HUDEP-2 (cell line): ENCODE measurements around the gene CREB1.

Experiments used
- DNase-seq, 76 experiments: peaks; one replicate each; lab custom pipeline; 2025; ENCODE audit not compliant: unreplicated experiment in 76 of 76; lab: John Stamatoyannopoulos, UW

The CREB1 gene

DNA sequence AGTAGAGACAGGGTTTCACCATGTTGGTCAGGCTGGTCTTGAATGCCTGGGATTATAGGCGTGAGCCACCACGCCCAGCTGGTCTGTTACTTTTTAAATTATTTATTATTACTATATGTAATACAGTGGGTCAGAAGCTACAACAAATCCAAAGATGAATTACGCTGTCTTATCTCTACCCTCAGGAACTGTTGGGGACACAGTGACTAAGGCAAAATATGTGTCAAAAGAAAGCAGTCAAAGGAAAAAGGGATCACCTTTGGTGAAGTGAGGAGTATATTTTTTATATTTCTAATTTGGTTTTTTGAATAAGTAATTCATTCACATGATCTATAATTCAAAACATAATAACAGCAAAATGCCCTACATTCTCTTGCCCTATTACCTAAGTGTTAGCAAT is 4.7 kb downstream of the CREB1 start:
- DNase-seq: peak in 11 of 76 experiments; percentile 3 to 39 (median 11)

DNA sequence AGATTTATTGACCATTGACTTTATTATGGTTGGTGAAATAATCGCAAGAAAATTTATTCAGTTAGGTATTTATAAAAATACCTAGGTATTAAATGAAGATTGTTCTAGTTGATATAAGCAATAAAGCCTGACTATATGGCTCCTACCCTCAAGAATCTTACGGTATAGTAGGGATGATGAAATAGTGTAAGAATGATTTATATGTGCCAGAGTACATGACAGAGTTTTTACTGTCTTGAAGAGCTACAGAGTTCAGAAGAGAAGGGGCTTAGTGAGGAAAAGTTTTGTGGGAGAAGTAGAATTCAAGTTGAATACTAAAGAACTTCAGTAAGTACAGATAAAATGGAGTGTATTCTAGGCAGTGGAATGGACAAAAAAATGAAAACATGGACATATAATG is 9.7 kb downstream of the CREB1 start:
- DNase-seq: no peak

- DNase-seq: no peak
These were observed 10.7 kb downstream of the CREB1 start for GRCh38 chr2:207540431-207540830.

DNA sequence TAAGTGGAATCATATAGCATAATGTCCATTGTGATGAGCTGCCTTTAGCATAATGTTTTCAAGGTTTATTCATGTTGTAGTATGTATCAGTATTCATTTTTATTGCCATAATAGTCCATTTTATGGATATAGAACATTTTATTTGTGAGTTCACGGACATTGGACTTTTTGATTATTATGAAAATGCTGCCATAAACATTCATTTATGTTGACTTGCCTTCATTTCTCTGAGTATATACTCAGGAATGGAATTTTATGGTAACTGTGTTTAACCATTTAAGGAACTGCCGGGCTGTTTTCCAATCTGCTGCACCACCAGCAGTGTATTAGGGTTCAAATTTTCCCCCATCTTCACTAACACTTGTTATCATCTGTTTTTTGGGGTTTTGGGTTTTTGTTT is 12.2 kb downstream of the CREB1 start:
- no peak for DNase-seq

DNA sequence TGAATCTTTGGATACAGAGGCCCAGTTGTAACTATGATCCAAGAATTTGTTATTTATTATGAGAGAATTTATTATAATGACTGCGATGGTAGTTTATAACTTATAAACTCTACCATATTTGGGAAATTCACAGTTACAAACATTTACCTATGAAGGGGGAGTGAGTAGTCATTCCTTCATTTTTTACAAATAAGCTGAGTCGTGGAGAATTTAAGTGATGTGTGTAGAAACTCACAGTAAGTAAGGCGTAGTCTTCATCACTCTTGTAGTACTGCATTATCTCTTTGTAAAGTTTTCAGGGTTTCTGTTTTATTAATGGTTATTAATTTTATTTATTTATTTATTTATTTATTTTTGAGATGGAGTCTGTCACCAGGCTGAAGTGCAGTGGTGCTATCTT is 13.5 kb downstream of the CREB1 start:
- no peak for DNase-seq

GRCh38 chr2:207546822-207547221 is 17.1 kb downstream of the CREB1 start:
- DNase-seq: no peak

DNA sequence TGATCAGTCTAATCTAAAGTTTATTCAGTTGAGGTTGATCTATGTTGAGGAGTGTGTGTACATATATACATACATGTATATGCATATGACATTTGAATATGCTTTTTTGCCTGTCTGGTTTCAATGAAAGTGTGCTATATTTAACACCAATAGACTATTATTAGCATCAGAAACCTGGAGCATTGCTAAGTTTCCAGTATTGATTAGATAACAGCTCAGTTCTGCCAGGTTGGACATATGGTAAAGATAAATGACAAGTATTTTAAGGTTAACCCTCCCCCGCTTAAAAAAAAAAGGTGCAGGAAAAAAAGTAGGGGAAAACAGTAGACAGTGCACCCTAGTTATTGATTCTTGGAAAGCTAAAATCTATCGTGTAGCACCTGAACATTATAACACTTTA is 19.4 kb downstream of the CREB1 start:
- DNase-seq: peak in 1 of 76 experiments; percentile 4

DNA sequence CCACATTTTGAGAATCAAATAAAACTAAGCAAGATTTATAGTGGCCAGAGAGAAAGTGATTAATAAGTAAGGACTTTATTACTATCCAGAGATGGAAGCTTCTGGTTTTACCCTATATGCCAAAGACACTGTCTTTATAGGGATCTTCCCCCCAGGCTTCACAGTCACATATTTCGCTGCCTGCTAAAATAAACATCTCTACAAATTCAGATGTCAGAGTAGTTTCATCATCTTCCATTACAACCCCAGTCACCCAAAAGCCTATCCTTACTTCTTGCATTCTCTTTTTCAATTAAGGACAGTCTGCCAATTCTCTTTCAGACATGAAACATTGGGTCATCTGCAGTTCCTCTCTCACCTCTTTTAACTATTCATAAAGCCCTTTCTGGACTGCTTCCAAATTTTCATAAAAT is 28.3 kb downstream of the CREB1 start:
- DNase-seq: no peak

GRCh38 chr2:207561386-207562080 is 31.8 kb downstream of the CREB1 start:
- DNase-seq: no peak

DNA sequence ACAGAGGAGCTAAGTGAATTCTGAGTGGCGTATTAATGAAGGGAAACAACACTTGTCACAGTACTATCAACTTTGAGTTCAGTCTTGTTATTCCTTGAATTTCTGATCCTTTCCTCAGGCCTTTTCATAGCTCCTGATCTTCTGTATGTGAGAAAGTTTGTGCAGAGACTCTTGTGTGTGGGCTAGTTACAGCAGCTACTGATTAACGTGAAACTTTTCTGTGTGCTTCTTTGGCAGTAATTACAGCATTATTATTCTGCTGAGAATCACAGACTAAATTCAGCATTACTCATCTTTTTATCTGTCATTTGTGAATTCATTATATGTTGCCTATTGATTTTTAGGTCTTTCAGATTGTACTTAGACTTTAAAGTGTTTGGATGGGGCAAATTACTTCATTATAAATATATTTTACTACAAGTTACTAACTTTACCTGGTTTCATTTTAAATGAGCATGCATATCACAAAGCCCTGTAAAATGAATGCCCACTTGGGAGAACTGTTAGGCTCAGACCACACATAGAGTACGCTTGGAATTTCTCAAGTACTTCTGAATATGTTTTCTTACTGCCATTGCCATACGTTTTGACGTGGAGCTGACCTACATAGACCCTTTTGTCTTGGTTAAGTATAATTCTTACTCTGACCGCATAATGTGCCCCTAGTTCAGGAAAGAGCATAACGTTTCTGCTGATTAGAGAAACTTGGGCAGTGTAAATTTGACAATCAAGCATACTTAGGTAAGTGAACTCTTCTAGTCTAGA is 36.2 kb downstream of the CREB1 start:
- no peak for DNase-seq

DNA sequence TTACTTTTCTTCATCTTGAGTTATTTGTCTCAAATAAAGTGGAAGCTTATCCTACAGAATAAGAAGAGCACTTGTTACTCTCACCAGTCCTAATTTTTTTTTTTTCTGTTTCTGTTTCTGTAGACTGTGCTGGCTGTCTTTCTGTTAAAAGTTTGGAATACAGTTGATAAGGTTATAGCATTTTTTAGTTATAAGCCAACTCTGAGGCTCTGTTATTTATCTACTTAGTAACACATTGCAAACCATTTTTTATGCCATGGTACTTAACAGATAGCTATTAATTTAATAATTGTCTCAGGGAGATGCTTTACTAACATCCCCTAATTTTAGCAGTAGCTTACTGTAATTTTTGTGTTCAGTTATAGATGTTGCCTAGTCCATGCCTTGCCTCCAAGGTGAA is 37.9 kb downstream of the CREB1 start:
- DNase-seq: no peak

DNA sequence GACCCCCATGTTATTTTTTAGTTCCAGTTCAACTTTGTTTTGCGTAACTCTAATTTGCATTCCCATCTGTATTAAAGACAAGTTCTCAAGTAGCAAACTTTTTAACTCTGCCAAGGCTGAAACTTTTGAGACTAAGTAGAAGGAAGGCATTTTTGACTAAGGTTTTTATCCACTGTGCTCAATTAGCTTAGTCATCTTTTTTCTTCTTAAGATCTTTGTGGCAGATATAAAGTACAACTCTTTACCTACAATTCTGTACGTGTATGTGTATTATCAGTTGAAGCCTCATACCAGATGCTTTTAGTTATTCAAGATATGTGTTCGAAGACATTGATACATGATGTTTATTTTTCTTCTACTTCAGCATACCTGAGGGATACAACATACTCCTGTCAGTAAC is 41.6 kb downstream of the CREB1 start:
- DNase-seq: no peak

DNA sequence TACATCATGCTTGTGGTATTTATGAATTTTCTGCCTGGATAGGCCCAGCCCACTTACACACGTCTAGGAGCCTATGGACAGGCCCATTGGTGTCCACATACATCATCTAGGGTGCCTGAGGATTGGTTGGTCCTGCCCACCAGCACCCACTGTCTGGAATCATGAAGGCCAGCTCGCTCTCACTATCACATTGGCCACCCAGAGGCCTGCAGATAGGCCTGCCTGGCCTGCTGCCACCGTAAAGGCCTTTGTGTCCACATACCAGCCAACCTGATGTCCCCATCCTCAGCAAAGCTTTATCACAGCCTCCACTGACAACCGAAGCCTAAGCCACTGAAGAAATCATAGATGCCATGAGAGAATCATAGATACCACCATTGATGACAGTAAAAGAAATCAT is 55.2 kb downstream of the CREB1 start:
- DNase-seq: no peak

DNA sequence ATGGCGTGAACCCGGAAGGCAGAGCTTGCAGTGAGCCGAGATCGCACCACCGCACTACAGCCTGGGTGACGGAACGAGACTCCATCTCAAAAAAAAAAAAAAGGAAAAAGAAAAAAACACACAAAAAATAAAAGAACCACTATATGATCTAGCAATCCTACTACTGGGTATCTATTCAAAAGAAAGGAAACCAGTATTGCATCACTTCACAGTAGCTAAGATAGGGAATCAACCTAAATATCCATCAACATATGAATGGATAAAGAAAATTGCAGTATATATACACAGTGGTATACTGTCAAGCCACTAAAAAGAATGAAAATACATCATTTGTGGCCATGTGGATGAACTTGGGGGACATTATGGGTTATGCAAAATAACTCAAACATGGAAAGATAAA is 57.5 kb downstream of the CREB1 start:
- no peak for DNase-seq

DNA sequence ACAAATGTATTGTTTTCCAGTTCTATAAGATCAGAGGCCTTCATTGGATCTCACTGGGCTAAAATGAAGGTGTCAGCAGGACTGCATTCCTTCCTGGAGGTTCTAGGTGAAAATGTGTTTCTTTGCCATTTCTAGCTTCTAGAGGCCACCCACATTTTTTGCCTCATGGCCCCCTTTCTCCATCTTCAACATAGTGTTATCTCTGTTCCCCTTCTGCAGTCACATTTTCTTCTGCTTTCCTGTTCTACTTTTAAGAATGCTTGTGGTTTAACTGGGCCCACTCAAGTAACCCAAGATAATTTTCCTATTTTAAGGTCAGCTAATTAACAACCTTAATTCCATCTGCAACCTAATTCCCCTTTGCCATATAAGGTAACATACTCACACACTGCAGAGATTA is 59.4 kb downstream of the CREB1 start:
- no peak for DNase-seq

GRCh38 chr2:207593277-207593676 is 63.5 kb downstream of the CREB1 start:
- DNase-seq: no peak

GRCh38 chr2:207594264-207594663 is 64.5 kb downstream of the CREB1 start:
- no peak for DNase-seq

- no peak for DNase-seq
These were observed 65.0 kb downstream of the CREB1 start for GRCh38 chr2:207594731-207595130.

GRCh38 chr2:207599636-207600035 is 69.9 kb downstream of the CREB1 start:
- DNase-seq: no peak

GRCh38 chr2:207600231-207600630 is 70.5 kb downstream of the CREB1 start:
- no peak for DNase-seq

- DNase-seq: no peak
These were observed 72.0 kb downstream of the CREB1 start for GRCh38 chr2:207601774-207602173.

DNA sequence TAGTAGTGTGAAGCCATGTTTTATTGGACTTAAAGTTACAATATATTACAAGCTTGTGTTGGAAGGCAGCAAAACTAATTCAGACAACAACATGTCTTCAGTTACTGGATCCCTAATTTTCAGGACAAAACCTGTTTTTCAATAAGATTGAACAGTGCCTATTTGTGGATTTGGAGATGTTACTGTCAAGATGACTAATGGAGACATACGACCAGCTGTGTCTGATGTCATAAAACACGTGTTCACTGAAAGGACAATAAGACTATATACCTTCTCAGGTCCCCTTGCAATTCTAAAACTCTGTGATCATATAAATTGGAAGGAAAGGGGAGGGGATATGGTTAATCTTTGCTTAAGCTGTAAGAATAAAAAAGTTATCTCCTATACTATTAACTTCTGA is 73.7 kb downstream of the CREB1 start:
- no peak for DNase-seq
